HFFc6 (cell line): ENCODE results near the gene MYEOV. TPM values are rescaled to one million over a fixed set of nuclear protein-coding genes. Genes with fewer than 3 reads are reported as not detected.
A peak's percentile ranks its signal among the peaks of the same experiment; 100 is the strongest.

Experiments
- DNase-seq: peaks from one replicate; pipeline ENCODE4 v3.0.0-alpha.2; 2018
- H3K27ac Mint-ChIP-seq: 2 replicates; pipeline ENCODE4 v1.8.0; 2020; ENCODE audit warnings: mild to moderate bottlenecking, mixed read lengths
- H3K27me3 Mint-ChIP-seq: 2 replicates; pipeline ENCODE4 v1.8.0; 2021; ENCODE audit warnings: mild to moderate bottlenecking, moderate library complexity, mixed read lengths; ENCODE audit not compliant: insufficient read depth
- H3K36me3 Mint-ChIP-seq: 2 replicates; pipeline ENCODE4 v1.8.0; 2021; ENCODE audit warnings: low read depth, mixed read lengths
- H3K4me1 Mint-ChIP-seq: 2 replicates; pipeline ENCODE4 v1.8.0; 2020; ENCODE audit warnings: low read depth, mixed read lengths
- H3K4me3 Mint-ChIP-seq: 2 replicates; pipeline ENCODE4 v1.8.0; 2020; ENCODE audit warnings: mild to moderate bottlenecking, moderate library complexity, mixed read lengths
- H3K9me3 Mint-ChIP-seq: 2 replicates; pipeline ENCODE4 v1.8.0; 2020; ENCODE audit warnings: mild to moderate bottlenecking, mixed read lengths
- long read RNA-seq: library from polyadenylated mRNA; unstranded; transcript quantifications from one replicate; pipeline ENCODE4 v2.0.0, GENCODE V29; 2019
- total RNA-seq, 6 experiments: library from RNA; stranded (reverse); fragmentation: NEBNext Ultra II Directional; extraction: Animal tissue kit (Norgen Biotek cat#: 25700); gene quantifications; 2 replicates in 1 of 6; 3 replicates in 5 of 6; pipeline ENCODE4 v1.2.3, GENCODE V29; 2021
- TF ChIP-seq, protein P1 (sequence below): fragments of 200-600 bp; sonication (generic); IDR thresholded peaks from 2 replicates; pipeline ENCODE4 v1.5.0; 2021; ENCODE audit warnings: antibody characterized with exemption, mild to moderate bottlenecking

Gene MYEOV
- 10 to 100 TPM; 55.5 to 93.3 (median 79.9) TPM for total RNA-seq
- long read RNA-seq, partial matches to known transcripts = 23 of 37 reads
- long read RNA-seq, other reads (novel, unspliced or antisense) = 13 of 37 reads

GRCh38 chr11:69293819-69294505 lies at the start of gene MYEOV:
MYEOV (plus strand) TSS chr11:69294155; CDS start chr11:69295355, 1,200 bp downstream.
- Mint-ChIP-seq H3K27me3 (no peaks in the 10 kb centered on the region; the same call in 1 of the 2 replicates), H3K4me3 (no peak within 1 kb of the TSS), H3K27ac (peak within 1 kb of the TSS; percentile 49; the same call in 1 of the 2 replicates), H3K36me3 (no peaks in the 10 kb centered on the region; the same call in 1 of the 2 replicates), H3K4me1 (peaks cover 35% of the 10 kb centered on the region), H3K9me3 (peaks cover 5% of the 10 kb centered on the region; the same call in 1 of the 2 replicates)
- TF ChIP-seq, protein P1, sequence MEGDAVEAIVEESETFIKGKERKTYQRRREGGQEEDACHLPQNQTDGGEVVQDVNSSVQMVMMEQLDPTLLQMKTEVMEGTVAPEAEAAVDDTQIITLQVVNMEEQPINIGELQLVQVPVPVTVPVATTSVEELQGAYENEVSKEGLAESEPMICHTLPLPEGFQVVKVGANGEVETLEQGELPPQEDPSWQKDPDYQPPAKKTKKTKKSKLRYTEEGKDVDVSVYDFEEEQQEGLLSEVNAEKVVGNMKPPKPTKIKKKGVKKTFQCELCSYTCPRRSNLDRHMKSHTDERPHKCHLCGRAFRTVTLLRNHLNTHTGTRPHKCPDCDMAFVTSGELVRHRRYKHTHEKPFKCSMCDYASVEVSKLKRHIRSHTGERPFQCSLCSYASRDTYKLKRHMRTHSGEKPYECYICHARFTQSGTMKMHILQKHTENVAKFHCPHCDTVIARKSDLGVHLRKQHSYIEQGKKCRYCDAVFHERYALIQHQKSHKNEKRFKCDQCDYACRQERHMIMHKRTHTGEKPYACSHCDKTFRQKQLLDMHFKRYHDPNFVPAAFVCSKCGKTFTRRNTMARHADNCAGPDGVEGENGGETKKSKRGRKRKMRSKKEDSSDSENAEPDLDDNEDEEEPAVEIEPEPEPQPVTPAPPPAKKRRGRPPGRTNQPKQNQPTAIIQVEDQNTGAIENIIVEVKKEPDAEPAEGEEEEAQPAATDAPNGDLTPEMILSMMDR = no peak
- DNase-seq = no peak

DNA sequence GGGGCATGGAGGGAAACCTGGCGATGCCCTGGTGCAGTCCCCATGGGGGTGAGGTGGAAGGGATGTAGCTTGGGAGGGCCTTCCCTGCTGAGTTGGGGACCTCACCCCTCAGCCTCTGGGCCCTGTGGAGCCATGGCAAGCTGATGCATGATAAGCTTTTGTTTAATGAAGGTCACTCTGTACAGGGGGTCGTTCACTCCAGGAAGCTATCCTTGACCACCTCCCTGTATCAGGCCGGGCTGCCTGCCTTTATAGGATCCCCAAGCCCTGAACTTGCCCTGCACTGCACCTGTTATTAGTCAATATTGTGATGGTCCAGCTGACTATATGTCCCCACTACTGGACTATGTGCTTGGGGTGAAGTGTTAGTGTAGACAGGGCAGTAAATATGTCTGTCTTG lies 49.7 kb upstream of the MYEOV start:
- H3K9me3 Mint-ChIP-seq = no peaks in the 10 kb centered on the region
- no peaks in the 10 kb centered on the region for H3K36me3 Mint-ChIP-seq
- no peak overlapping the region for H3K27ac Mint-ChIP-seq
- peaks cover under 1% of the 10 kb centered on the region; the same call in 1 of the 2 replicates for H3K4me1 Mint-ChIP-seq
- H3K4me3 Mint-ChIP-seq = no peak overlapping the region
- TF ChIP-seq, protein P1 = no peak
- no peak for DNase-seq
- H3K27me3 Mint-ChIP-seq = peaks cover 34% of the 10 kb centered on the region

DNA sequence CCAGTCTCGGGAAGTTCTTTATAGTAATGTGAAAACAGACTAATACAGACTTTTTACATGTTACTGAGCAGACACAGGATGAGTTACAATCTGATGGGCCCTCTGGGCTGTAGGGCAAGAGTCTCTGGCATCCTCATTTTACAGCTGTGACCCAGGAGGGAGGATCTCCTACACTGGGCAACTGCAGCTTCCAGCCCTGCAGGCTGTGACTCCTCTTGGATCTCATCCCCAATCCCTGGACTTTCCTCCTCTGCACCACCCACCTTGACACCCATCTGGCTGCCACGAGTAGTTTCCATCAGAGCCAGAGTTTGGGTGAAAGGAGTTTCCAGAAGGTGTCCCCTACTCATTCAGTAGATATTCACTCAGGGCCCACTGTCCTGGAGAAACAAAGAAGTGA lies 48.9 kb upstream of the MYEOV start:
- Mint-ChIP-seq H3K9me3 (no peaks in the 10 kb centered on the region), H3K27me3 (peaks cover 34% of the 10 kb centered on the region), H3K27ac (no peak overlapping the region), H3K4me3 (no peak overlapping the region), H3K4me1 (peaks cover 6% of the 10 kb centered on the region; the same call in 1 of the 2 replicates), H3K36me3 (no peaks in the 10 kb centered on the region)
- DNase-seq = no peak
- TF ChIP-seq, protein P1 = no peak

GRCh38 chr11:69245491-69246345 lies 48.2 kb upstream of the MYEOV start:
- no peaks in the 10 kb centered on the region for H3K36me3 Mint-ChIP-seq
- TF ChIP-seq, protein P1 = no peak
- no peak overlapping the region for H3K4me3 Mint-ChIP-seq
- DNase-seq = no peak
- peaks cover 34% of the 10 kb centered on the region for H3K27me3 Mint-ChIP-seq
- no peaks in the 10 kb centered on the region for H3K9me3 Mint-ChIP-seq
- peaks cover 6% of the 10 kb centered on the region; the same call in 1 of the 2 replicates for H3K4me1 Mint-ChIP-seq
- H3K27ac Mint-ChIP-seq = no peak overlapping the region

DNA sequence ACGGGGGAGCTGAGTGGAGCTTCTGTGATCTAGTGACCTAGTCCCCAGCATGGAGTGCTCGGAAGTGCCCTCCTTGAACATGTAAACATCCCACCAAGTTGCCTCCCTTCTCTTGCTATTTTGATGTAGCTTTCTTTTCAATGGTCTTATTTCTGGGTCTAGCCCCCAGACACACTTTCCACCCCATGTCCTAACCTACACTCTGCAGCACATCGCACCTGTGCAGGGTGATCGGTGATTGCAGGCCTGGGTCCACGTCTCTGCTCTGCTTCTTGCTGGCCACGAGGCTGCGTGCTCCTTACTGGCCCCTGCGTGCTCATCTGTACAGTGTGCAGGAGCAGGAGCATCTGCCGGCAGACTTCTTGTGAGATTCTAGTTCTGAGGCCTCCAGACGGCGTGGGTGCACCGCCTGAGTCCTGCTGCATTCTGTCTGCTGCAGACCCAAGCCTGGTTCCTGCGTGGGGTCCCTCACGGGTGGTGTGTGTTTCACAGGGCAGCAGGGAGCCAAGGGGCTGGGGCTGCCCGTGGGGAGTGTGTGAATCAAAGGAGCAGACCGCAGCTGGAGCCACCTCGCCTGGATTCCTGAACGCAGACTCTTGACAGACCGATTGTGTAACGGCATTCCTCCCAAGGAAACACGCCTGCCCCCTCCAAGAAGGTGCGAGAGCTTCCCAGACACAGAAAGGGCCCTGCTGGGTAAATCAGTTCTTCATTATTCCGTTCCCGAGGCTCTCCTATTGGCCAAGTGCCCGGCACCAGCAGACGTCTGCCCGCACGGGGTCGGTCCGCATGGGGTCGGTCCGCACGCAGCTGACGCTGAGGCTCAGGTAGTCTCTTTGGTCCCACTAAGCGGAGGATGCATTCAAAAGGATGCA lies 44.4 kb upstream of the MYEOV start:
- DNase-seq = no peak
- Mint-ChIP-seq H3K9me3 (peaks cover 25% of the 10 kb centered on the region), H3K36me3 (peaks cover 21% of the 10 kb centered on the region), H3K27me3 (peaks cover 43% of the 10 kb centered on the region), H3K27ac (no peak overlapping the region), H3K4me3 (no peak overlapping the region), H3K4me1 (peaks cover 11% of the 10 kb centered on the region; the same call in 1 of the 2 replicates)
- TF ChIP-seq, protein P1 = no peak
